H9 (cell line): ENCODE measurements around the gene TMTC1. TPM values are rescaled to one million over a fixed set of nuclear protein-coding genes. Genes with fewer than 3 reads are reported as not detected.

Source experiments
- DNase-seq: peaks from one replicate; pipeline ENCODE4 v3.0.0-alpha.2; 2017
- H2AFZ ChIP-seq: one replicate; pipeline ENCODE4 v1.6.1; 2013; ENCODE audit warnings: mild to moderate bottlenecking, low read length, control low read depth, moderate library complexity
- H2AK5ac ChIP-seq: 2 replicates; pipeline ENCODE4 v1.6.1; 2013; ENCODE audit warnings: low read length, control low read depth, mixed read lengths; ENCODE audit not compliant: insufficient read length
- H2BK120ac ChIP-seq: one replicate; pipeline ENCODE4 v1.6.1; 2013; ENCODE audit warnings: low read depth, mild to moderate bottlenecking, low read length, control low read depth, inconsistent platforms; ENCODE audit not compliant: poor library complexity, severe bottlenecking
- H2BK12ac ChIP-seq: 2 replicates; pipeline ENCODE4 v1.6.1; 2013; ENCODE audit warnings: low read length, control low read depth, mixed read lengths, low read depth; ENCODE audit not compliant: insufficient read length
- H2BK15ac ChIP-seq: 2 replicates; pipeline ENCODE4 v1.6.1; 2013; ENCODE audit warnings: low read depth, low read length, control low read depth
- H2BK20ac ChIP-seq: one replicate; pipeline ENCODE4 v1.6.1; 2013; ENCODE audit warnings: low read depth, mild to moderate bottlenecking, low read length, control low read depth, inconsistent platforms; ENCODE audit not compliant: poor library complexity, severe bottlenecking
- H2BK5ac ChIP-seq: 2 replicates; pipeline ENCODE4 v1.6.1; 2013; ENCODE audit warnings: low read length, control low read depth, mixed read lengths; ENCODE audit not compliant: insufficient read length
- H3K14ac ChIP-seq: 2 replicates; pipeline ENCODE4 v1.6.1; 2013; ENCODE audit warnings: low read length, control low read depth; ENCODE audit not compliant: insufficient read depth
- H3K18ac ChIP-seq: 2 replicates; pipeline ENCODE4 v1.6.1; 2013; ENCODE audit warnings: low read depth, mild to moderate bottlenecking, mixed read lengths, low read length, control low read depth; ENCODE audit not compliant: insufficient read length
- H3K23ac ChIP-seq: 2 replicates; pipeline ENCODE4 v1.6.1; 2013; ENCODE audit warnings: low read length, control low read depth, mixed read lengths, low read depth; ENCODE audit not compliant: insufficient read length
- H3K23me2 ChIP-seq: 2 replicates; pipeline ENCODE4 v1.6.1; 2013; ENCODE audit warnings: low read depth, mild to moderate bottlenecking, mixed read lengths, low read length, control low read depth; ENCODE audit not compliant: insufficient read length, poor library complexity, severe bottlenecking
- H3K27ac ChIP-seq: 2 replicates; pipeline ENCODE4 v1.5.1; 2013; ENCODE audit warnings: low read length, control low read depth, mixed read lengths, low read depth; ENCODE audit not compliant: insufficient read length
- H3K27me3 ChIP-seq: 2 replicates; pipeline ENCODE4 v1.6.1; 2013; ENCODE audit warnings: low read length, control low read depth, inconsistent platforms; ENCODE audit not compliant: insufficient read depth
- H3K4ac ChIP-seq: 2 replicates; pipeline ENCODE4 v1.6.1; 2013; ENCODE audit warnings: low read depth, mild to moderate bottlenecking, control low read depth, inconsistent platforms, low read length, moderate library complexity
- H3K4me1 ChIP-seq: 2 replicates; pipeline ENCODE4 v1.6.1; 2013; ENCODE audit warnings: low read length, control low read depth, inconsistent platforms; ENCODE audit not compliant: insufficient read depth
- H3K4me2 ChIP-seq: 2 replicates; pipeline ENCODE4 v1.6.1; 2013; ENCODE audit warnings: low read length, control low read depth, mixed read lengths; ENCODE audit not compliant: insufficient read length, insufficient read depth
- H3K56ac ChIP-seq: 2 replicates; pipeline ENCODE4 v1.6.1; 2013; ENCODE audit warnings: low read depth, mild to moderate bottlenecking, mixed read lengths, low read length, control low read depth; ENCODE audit not compliant: insufficient read length
- H3K79me1 ChIP-seq: 2 replicates; pipeline ENCODE4 v1.6.1; 2013; ENCODE audit warnings: low read depth, mild to moderate bottlenecking, moderate library complexity, low read length, control low read depth, inconsistent platforms; ENCODE audit not compliant: insufficient read depth, poor library complexity, severe bottlenecking
- H3K79me2 ChIP-seq: 2 replicates; pipeline ENCODE4 v1.6.1; 2013; ENCODE audit warnings: low read length, control low read depth, inconsistent platforms; ENCODE audit not compliant: insufficient read depth
- H3K9ac ChIP-seq: 2 replicates; pipeline ENCODE4 v1.6.1; 2013; ENCODE audit warnings: low read length, control low read depth, mixed read lengths; ENCODE audit not compliant: insufficient read length; ENCODE audit errors: extremely low read depth
- H3K9me3 ChIP-seq: one replicate; pipeline ENCODE4 v1.6.1; 2013; ENCODE audit warnings: low read depth, low read length, inconsistent platforms; ENCODE audit not compliant: control insufficient read depth
- H3T11ph ChIP-seq: one replicate; pipeline ENCODE4 v1.6.1; 2013; ENCODE audit warnings: mild to moderate bottlenecking, low read length, control low read depth, inconsistent platforms
- H4K20me1 ChIP-seq: one replicate; pipeline ENCODE4 v1.6.1; 2013; ENCODE audit not compliant: control insufficient read depth, insufficient read length, insufficient read depth
- H4K5ac ChIP-seq: 2 replicates; pipeline ENCODE4 v1.6.1; 2013; ENCODE audit warnings: low read depth, mild to moderate bottlenecking, mixed read lengths, low read length, control low read depth; ENCODE audit not compliant: insufficient read length
- H4K8ac ChIP-seq: replicated peaks from 2 replicates; pipeline ENCODE4 v1.6.1; 2013; ENCODE audit warnings: low read length, control low read depth, mixed read lengths, low read depth; ENCODE audit not compliant: insufficient read length
- H4K91ac ChIP-seq: 2 replicates; pipeline ENCODE4 v1.6.1; 2013; ENCODE audit warnings: low read depth, mild to moderate bottlenecking, moderate library complexity, mixed read lengths, low read length, control low read depth; ENCODE audit not compliant: insufficient read length
- H3K27ac Mint-ChIP-seq, 3 experiments: 2 replicates in 2 of 3; 3 replicates in 1 of 3; pipeline ENCODE4 v1.8.0; 2020 to 2021; ENCODE audit warnings: mixed read lengths in 3 of 3, mild to moderate bottlenecking in 1 of 3, moderate library complexity in 1 of 3
- H3K27me3 Mint-ChIP-seq: 2 replicates; pipeline ENCODE4 v1.8.0; 2021; ENCODE audit warnings: low read depth, mild to moderate bottlenecking, moderate library complexity, mixed read lengths
- H3K36me3 Mint-ChIP-seq, 3 experiments: 2 replicates in 2 of 3; 3 replicates in 1 of 3; pipeline ENCODE4 v1.8.0; 2020 to 2021; ENCODE audit warnings: low read depth in 3 of 3, mixed read lengths in 3 of 3; ENCODE audit not compliant: insufficient read depth in 1 of 3
- H3K4me1 Mint-ChIP-seq, 2 experiments: 2 replicates each; pipeline ENCODE4 v1.8.0; 2020; ENCODE audit warnings: mixed read lengths in 2 of 2
- H3K4me3 Mint-ChIP-seq, 2 experiments: 2 replicates in 1 of 2; 3 replicates in 1 of 2; pipeline ENCODE4 v1.8.0; 2020 to 2021; ENCODE audit warnings: mild to moderate bottlenecking in 2 of 2, mixed read lengths in 2 of 2, moderate library complexity in 1 of 2
- H3K9me3 Mint-ChIP-seq, 2 experiments: 2 replicates in 1 of 2; 3 replicates in 1 of 2; pipeline ENCODE4 v1.8.0; 2020; ENCODE audit warnings: mild to moderate bottlenecking in 2 of 2, mixed read lengths in 2 of 2, moderate library complexity in 1 of 2
- WGBS: extraction: QIAGEN DNeasy Blood & Tissue Kit; methylation state at CpG from one replicate; pipeline ENCODE4 v1.1.7; 2013; ENCODE audit warnings: missing lambda C conversion rate, low lambda C conversion rate, mixed read lengths; ENCODE audit not compliant: insufficient read length; ENCODE audit errors: extremely low coverage; 5-methylcytosine and 5-hydroxymethylcytosine counted together
- total RNA-seq: library from RNA; stranded (reverse); gene quantifications from 2 replicates; pipeline ENCODE4 v1.2.1, GENCODE V29; 2021
- TF ChIP-seq, protein P1 (sequence below): fragments of 200-600 bp; sonication (generic); conservative IDR thresholded peaks from 3 replicates; pipeline ENCODE4 v1.8.0; 2021; ENCODE audit warnings: antibody characterized with exemption, mild to moderate bottlenecking

Gene TMTC1
- total RNA-seq, 1 experiment from 2014 or later: 16.1 TPM

DNA sequence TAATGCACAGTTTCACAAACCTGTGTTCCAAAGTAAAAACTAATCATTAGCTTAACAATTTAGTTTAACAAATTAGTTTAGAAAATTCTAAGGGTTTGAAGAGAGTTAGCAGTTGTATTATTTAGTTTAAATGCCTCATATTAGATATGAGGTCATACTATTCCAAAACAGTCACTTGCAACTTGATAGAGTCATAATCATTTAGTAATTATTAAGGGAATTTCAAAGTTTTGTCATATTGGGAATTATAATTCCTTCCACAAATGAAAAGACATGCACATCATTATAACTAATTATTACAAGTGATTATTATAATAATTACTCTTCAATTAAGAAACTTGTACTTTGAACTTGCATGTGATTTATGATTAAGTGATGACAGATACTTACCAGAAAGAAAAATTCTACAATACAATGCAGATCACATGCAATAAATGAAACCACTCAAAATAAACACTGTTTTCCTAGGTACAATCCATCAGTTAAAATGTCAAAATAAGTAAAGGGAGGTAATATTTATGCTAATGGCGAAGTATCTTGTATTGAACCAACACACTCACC is 66.1 kb downstream of the TMTC1 start:
- H3K36me3 Mint-ChIP-seq: peaks cover 0 to 2% (median 0%) of the 10 kb centered on the region in 3 experiments; a peak in 1 of 7 replicates
- H4K91ac ChIP-seq: no peak overlapping the region
- no peak overlapping the region for H3K27ac ChIP-seq
- no peaks in the 10 kb centered on the region for H4K20me1 ChIP-seq
- no peaks in the 10 kb centered on the region for H3K27me3 ChIP-seq
- H2BK15ac ChIP-seq: no peak overlapping the region
- no peaks in the 10 kb centered on the region for H3K79me1 ChIP-seq
- H3K4me1 Mint-ChIP-seq: peaks cover 0 to 3% of the 10 kb centered on the region in 2 experiments; a peak in 2 of 4 replicates
- H3K27ac Mint-ChIP-seq: no peak overlapping the region
- H3K4me3 Mint-ChIP-seq: no peak overlapping the region
- H3K23me2 ChIP-seq: no peaks in the 10 kb centered on the region
- no peak overlapping the region for H3K18ac ChIP-seq
- H2BK12ac ChIP-seq: no peak overlapping the region
- no peak overlapping the region for H2BK5ac ChIP-seq
- H3K23ac ChIP-seq: no peak overlapping the region
- no peak overlapping the region for H3K4me2 ChIP-seq
- H2BK120ac ChIP-seq: no peak overlapping the region
- whole genome bisulfite sequencing: no CpG with 5 or more reads among the region's 1 CpG
- H3K14ac ChIP-seq: no peak overlapping the region
- no peaks in the 10 kb centered on the region for H3K9me3 Mint-ChIP-seq
- H4K8ac ChIP-seq: no peak overlapping the region
- no peak overlapping the region for H4K5ac ChIP-seq
- H3K56ac ChIP-seq: no peak overlapping the region
- TF ChIP-seq, protein P1, sequence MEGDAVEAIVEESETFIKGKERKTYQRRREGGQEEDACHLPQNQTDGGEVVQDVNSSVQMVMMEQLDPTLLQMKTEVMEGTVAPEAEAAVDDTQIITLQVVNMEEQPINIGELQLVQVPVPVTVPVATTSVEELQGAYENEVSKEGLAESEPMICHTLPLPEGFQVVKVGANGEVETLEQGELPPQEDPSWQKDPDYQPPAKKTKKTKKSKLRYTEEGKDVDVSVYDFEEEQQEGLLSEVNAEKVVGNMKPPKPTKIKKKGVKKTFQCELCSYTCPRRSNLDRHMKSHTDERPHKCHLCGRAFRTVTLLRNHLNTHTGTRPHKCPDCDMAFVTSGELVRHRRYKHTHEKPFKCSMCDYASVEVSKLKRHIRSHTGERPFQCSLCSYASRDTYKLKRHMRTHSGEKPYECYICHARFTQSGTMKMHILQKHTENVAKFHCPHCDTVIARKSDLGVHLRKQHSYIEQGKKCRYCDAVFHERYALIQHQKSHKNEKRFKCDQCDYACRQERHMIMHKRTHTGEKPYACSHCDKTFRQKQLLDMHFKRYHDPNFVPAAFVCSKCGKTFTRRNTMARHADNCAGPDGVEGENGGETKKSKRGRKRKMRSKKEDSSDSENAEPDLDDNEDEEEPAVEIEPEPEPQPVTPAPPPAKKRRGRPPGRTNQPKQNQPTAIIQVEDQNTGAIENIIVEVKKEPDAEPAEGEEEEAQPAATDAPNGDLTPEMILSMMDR: no peak
- H3K27me3 Mint-ChIP-seq: no peaks in the 10 kb centered on the region
- no peak overlapping the region for H3K4ac ChIP-seq
- H3K4me1 ChIP-seq: no peaks in the 10 kb centered on the region
- H3K79me2 ChIP-seq: no peaks in the 10 kb centered on the region
- no peak overlapping the region for H3T11ph ChIP-seq
- H2AFZ ChIP-seq: no peak overlapping the region
- H3K9me3 ChIP-seq: no peaks in the 10 kb centered on the region
- no peak overlapping the region for H3K9ac ChIP-seq
- H2BK20ac ChIP-seq: no peak overlapping the region
- DNase-seq: no peak
- H2AK5ac ChIP-seq: no peak overlapping the region
